ENCODE measurements around the gene MYMX.
A peak's percentile ranks its signal among the peaks of the same experiment; 100 is the strongest.

GRCh38 chr6:44221291-44221960, 4.7 kb downstream of the MYMX start:
- TF ChIP-seq CTCF (IDR thresholded peaks at IDR 0.05; ENCODE audit: low read depth, low read length) = peak; percentile 95
- no peak for TF ChIP-seq POLR2A (IDR thresholded peaks at IDR 0.05; ENCODE audit: extremely low read depth, insufficient read length)
- TF ChIP-seq MYC (IDR thresholded peaks at IDR 0.05; ENCODE audit: low read depth, low read length) = no peak

Measured in NB4 (cell line).